Neural cell (in vitro differentiated cells): ENCODE data around the gene PTPRN2. TPM values are rescaled to one million over a fixed set of nuclear protein-coding genes. Genes with fewer than 3 reads are reported as not detected.

Source experiments
- H2AFZ ChIP-seq: fragments of 200-600, 300-800 bp; sonication (generic), shearing (Covaris generic); 2 replicates; pipeline ENCODE4 v1.6.0; 2014; ENCODE audit warnings: low read depth, mild to moderate bottlenecking, antibody characterized with exemption, low read length, moderate library complexity
- H3F3A ChIP-seq: fragments of 200-600 bp; shearing (Covaris generic); 2 replicates; pipeline ENCODE4 v1.6.1; 2016; ENCODE audit warnings: mild to moderate bottlenecking, moderate library complexity, mixed read lengths, antibody characterized with exemption, low read length; ENCODE audit not compliant: insufficient read depth, poor library complexity, severe bottlenecking
- H3K27ac ChIP-seq: fragments of 200-600, 300-800 bp; sonication (generic), shearing (Covaris generic); 2 replicates; pipeline ENCODE4 v1.5.1; 2014; ENCODE audit warnings: mild to moderate bottlenecking, low read length, moderate library complexity
- H3K27me3 ChIP-seq: fragments of 300-800, 200-600 bp; sonication (generic), shearing (Covaris generic); 2 replicates; pipeline ENCODE4 v1.6.0; 2014; ENCODE audit warnings: mild to moderate bottlenecking, low read depth, low read length, moderate library complexity; ENCODE audit not compliant: insufficient read depth
- H3K36me3 ChIP-seq: fragments of 300-800, 200-600 bp; sonication (generic), shearing (Covaris generic); 2 replicates; pipeline ENCODE4 v1.5.1; 2014; ENCODE audit warnings: mild to moderate bottlenecking, antibody characterized with exemption, low read length, moderate library complexity; ENCODE audit not compliant: insufficient read depth
- H3K4me2 ChIP-seq: fragments of 300-800, 200-600 bp; sonication (generic), shearing (Covaris generic); 2 replicates; pipeline ENCODE4 v1.6.0; 2014; ENCODE audit warnings: mild to moderate bottlenecking, low read length
- H3K4me3 ChIP-seq: fragments of 300-800, 200-600 bp; sonication (generic), shearing (Covaris generic); 2 replicates; pipeline ENCODE4 v1.5.1; 2014; ENCODE audit warnings: mild to moderate bottlenecking, low read length, moderate library complexity
- H3K79me2 ChIP-seq: fragments of 200-600 bp; shearing (Covaris generic); replicated peaks from 2 replicates; pipeline ENCODE4 v1.6.0; 2014; ENCODE audit warnings: mild to moderate bottlenecking, low read length, moderate library complexity; ENCODE audit not compliant: insufficient read depth
- H3K9ac ChIP-seq: fragments of 300-800, 200-600 bp; sonication (generic), shearing (Covaris generic); 2 replicates; pipeline ENCODE4 v1.6.1; 2016; ENCODE audit warnings: mild to moderate bottlenecking, low read length, mixed read lengths
- H3K9me2 ChIP-seq: fragments of 200-600 bp; shearing (Covaris generic); 2 replicates; pipeline ENCODE4 v1.6.1; 2016; ENCODE audit warnings: mild to moderate bottlenecking, low read length, mixed read lengths; ENCODE audit not compliant: insufficient read depth
- H3K9me3 ChIP-seq: fragments of 200-600, 300-800 bp; sonication (generic), shearing (Covaris generic); 2 replicates; pipeline ENCODE4 v1.6.1; 2016; ENCODE audit warnings: mild to moderate bottlenecking, mixed run types, low read length, moderate library complexity, mixed read lengths
- H4K20me1 ChIP-seq: fragments of 200-600 bp; shearing (Covaris generic); 2 replicates; pipeline ENCODE4 v1.6.1; 2016; ENCODE audit warnings: mild to moderate bottlenecking, mixed run types; ENCODE audit not compliant: insufficient read depth
- EP300 ChIP-seq: fragments of 450-650 bp; conservative IDR thresholded peaks from 2 replicates; pipeline ENCODE4 v1.6.1; 2014; ENCODE audit warnings: antibody characterized with exemption, mild to moderate bottlenecking, moderate library complexity; ENCODE audit not compliant: poor library complexity, severe bottlenecking
- EZH2 ChIP-seq: fragments of 200-600, 300-800 bp; shearing (Covaris generic), sonication (generic); IDR thresholded peaks from 2 replicates; pipeline ENCODE4 v1.6.1; 2014; ENCODE audit warnings: antibody characterized with exemption, low read length, borderline replicate concordance, mild to moderate bottlenecking; ENCODE audit not compliant: insufficient read depth, poor library complexity, severe bottlenecking
- MXI1 ChIP-seq: fragments of 450-650 bp; conservative IDR thresholded peaks from 2 replicates; pipeline ENCODE4 v1.6.1; 2014; ENCODE audit warnings: antibody characterized with exemption, mild to moderate bottlenecking; ENCODE audit not compliant: poor library complexity, severe bottlenecking
- POLR2AphosphoS5 ChIP-seq: IDR thresholded peaks from 2 replicates; pipeline ENCODE4 v1.6.1; 2012
- RAD21 ChIP-seq: fragments of 450-650 bp; conservative IDR thresholded peaks from 2 replicates; pipeline ENCODE4 v1.6.1; 2014; ENCODE audit warnings: antibody characterized with exemption, mild to moderate bottlenecking, moderate library complexity
- SMC3 ChIP-seq: fragments of 450-650 bp; conservative IDR thresholded peaks from 2 replicates; pipeline ENCODE4 v1.6.1; 2014; ENCODE audit warnings: antibody characterized with exemption, mild to moderate bottlenecking, moderate library complexity; ENCODE audit not compliant: poor library complexity
- TAF1 ChIP-seq: IDR thresholded peaks from 2 replicates; pipeline ENCODE4 v1.6.1; 2012; ENCODE audit warnings: low read depth
- polyA plus RNA-seq: library from polyadenylated mRNA; depleted of rRNA; stranded (reverse); fragments of >200 nt; gene quantifications from 2 replicates; pipeline ENCODE4 v1.2.3, GENCODE V29; 2014
- TF ChIP-seq, protein P1 (sequence below): IDR thresholded peaks from 2 replicates; pipeline ENCODE4 v1.6.1; 2012; ENCODE audit warnings: borderline replicate concordance
- TF ChIP-seq, protein P2 (sequence below): fragments of 450-650 bp; IDR thresholded peaks from 2 replicates; pipeline ENCODE4 v1.5.1; 2014; ENCODE audit warnings: antibody characterized with exemption, mild to moderate bottlenecking, moderate library complexity; ENCODE audit not compliant: poor library complexity, severe bottlenecking

The PTPRN2 gene
- polyA plus RNA-seq, 1 donor from 2014 or later: 31.0 TPM

DNA sequence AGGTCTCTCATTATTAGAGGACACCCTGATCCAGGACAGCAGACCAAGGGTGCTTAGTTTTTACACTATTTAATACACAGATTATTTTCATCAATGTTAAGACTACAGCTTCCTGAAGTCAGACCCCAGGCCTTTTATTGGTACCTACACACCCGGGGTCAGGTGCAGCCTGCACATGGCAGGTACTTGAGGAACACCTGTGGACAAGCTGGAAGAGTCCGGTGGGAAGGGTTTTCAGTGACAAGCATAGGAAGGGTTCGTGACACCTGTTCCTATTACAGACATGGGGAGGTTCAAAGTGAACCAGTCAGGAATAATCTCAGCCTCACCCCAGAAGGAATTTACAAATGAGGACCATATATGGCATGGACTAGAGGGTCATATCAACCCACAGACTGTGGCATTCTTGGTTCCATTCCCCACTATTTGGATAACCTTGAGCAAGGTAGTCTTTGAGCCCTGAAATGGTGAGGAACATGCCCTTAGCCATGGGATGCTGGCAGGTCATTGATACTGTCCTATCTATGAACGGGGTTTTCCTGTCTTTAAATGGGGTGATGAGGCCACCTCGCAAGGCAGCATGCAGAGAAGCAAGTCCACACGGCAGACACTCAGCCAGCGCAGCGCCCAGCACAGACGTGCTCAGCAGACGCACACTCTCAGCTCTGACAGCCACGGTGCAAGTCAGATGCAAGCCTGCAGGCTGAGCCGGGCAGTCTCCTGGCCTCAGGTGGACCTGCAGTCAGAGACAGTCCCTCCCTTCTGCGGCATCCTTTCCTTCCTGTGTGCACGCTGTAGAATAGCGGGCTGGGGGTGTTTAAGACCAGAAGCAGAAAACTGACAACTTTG lies 624.9 kb downstream of the PTPRN2 start:
- Histone ChIP-seq H2AFZ (no peak overlapping the region), H3F3A (no peaks in the 10 kb centered on the region), H4K20me1 (no peaks in the 10 kb centered on the region), H3K9me3 (peaks cover 6% of the 10 kb centered on the region), H3K79me2 (no peaks in the 10 kb centered on the region), H3K36me3 (no peaks in the 10 kb centered on the region), H3K4me2 (no peak overlapping the region), H3K27ac (no peak overlapping the region), H3K27me3 (no peaks in the 10 kb centered on the region), H3K9me2 (no peaks in the 10 kb centered on the region), H3K4me3 (no peak overlapping the region), H3K9ac (no peak overlapping the region)
- TF ChIP-seq, protein P1, sequence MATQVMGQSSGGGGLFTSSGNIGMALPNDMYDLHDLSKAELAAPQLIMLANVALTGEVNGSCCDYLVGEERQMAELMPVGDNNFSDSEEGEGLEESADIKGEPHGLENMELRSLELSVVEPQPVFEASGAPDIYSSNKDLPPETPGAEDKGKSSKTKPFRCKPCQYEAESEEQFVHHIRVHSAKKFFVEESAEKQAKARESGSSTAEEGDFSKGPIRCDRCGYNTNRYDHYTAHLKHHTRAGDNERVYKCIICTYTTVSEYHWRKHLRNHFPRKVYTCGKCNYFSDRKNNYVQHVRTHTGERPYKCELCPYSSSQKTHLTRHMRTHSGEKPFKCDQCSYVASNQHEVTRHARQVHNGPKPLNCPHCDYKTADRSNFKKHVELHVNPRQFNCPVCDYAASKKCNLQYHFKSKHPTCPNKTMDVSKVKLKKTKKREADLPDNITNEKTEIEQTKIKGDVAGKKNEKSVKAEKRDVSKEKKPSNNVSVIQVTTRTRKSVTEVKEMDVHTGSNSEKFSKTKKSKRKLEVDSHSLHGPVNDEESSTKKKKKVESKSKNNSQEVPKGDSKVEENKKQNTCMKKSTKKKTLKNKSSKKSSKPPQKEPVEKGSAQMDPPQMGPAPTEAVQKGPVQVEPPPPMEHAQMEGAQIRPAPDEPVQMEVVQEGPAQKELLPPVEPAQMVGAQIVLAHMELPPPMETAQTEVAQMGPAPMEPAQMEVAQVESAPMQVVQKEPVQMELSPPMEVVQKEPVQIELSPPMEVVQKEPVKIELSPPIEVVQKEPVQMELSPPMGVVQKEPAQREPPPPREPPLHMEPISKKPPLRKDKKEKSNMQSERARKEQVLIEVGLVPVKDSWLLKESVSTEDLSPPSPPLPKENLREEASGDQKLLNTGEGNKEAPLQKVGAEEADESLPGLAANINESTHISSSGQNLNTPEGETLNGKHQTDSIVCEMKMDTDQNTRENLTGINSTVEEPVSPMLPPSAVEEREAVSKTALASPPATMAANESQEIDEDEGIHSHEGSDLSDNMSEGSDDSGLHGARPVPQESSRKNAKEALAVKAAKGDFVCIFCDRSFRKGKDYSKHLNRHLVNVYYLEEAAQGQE: no peak
- TF ChIP-seq EP300 (no peak), EZH2 (no peak), SMC3 (no peak)
- TF ChIP-seq, protein P2, sequence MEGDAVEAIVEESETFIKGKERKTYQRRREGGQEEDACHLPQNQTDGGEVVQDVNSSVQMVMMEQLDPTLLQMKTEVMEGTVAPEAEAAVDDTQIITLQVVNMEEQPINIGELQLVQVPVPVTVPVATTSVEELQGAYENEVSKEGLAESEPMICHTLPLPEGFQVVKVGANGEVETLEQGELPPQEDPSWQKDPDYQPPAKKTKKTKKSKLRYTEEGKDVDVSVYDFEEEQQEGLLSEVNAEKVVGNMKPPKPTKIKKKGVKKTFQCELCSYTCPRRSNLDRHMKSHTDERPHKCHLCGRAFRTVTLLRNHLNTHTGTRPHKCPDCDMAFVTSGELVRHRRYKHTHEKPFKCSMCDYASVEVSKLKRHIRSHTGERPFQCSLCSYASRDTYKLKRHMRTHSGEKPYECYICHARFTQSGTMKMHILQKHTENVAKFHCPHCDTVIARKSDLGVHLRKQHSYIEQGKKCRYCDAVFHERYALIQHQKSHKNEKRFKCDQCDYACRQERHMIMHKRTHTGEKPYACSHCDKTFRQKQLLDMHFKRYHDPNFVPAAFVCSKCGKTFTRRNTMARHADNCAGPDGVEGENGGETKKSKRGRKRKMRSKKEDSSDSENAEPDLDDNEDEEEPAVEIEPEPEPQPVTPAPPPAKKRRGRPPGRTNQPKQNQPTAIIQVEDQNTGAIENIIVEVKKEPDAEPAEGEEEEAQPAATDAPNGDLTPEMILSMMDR: no peak

DNA sequence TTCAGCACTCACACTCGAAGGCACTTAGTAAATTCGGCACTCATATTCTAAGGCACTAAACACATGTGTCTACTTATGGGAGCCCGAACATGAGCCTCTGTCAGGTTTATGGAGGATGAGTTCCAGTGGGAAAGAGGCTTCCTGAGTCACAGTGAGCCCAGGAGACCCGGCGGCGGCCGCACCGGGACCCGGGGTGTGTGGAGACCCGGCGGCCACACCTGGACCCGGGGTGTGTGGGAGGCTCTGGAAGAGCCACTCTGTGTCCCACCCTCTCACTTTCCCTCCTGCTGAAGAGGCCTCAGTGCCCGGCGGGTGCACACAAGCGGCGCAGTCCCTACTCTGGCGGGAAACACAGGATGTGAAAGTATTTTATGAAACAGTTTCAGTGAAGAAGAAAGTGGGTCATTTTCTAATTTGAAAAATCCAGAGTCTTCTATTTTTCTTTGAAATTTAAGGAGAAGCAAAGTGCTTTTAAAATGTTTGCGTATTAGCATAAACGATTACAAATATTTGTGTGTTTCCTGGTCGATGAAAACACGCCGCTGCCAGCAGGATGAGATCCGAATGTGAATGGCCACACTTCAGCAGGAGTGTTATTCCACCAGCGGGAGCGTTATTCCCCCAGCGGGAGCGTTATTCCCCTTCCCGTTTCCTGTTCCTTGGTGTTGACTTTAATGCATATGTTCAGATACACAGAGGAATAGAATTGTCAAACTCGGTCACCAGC lies 625.7 kb downstream of the PTPRN2 start:
- no peak overlapping the region for H3K4me3 ChIP-seq
- H3K9me2 ChIP-seq: no peaks in the 10 kb centered on the region
- TF ChIP-seq EZH2: no peak
- no peak for TF ChIP-seq EP300
- TF ChIP-seq MXI1: no peak
- no peak for TF ChIP-seq SMC3
- TF ChIP-seq, protein P1: no peak
- TF ChIP-seq POLR2AphosphoS5: no peak
- no peak for TF ChIP-seq RAD21
- no peak for TF ChIP-seq TAF1
- TF ChIP-seq, protein P2: no peak
- no peaks in the 10 kb centered on the region for H3K36me3 ChIP-seq
- H3K9ac ChIP-seq: no peak overlapping the region
- no peaks in the 10 kb centered on the region for H4K20me1 ChIP-seq
- H3K27me3 ChIP-seq: no peaks in the 10 kb centered on the region
- H3K27ac ChIP-seq: no peak overlapping the region
- no peak overlapping the region for H2AFZ ChIP-seq
- H3F3A ChIP-seq: no peaks in the 10 kb centered on the region
- peaks cover 6% of the 10 kb centered on the region for H3K9me3 ChIP-seq
- H3K4me2 ChIP-seq: no peak overlapping the region
- H3K79me2 ChIP-seq: no peaks in the 10 kb centered on the region
